ENCODE data around the gene REV3L. TPM values are rescaled to one million over a fixed set of nuclear protein-coding genes. Genes with fewer than 3 reads are reported as not detected.
A peak's percentile ranks its signal among the peaks of the same experiment; 100 is the strongest.
"Not testable (repeated sequence)": the region's sequence is repeated elsewhere in the genome, so short reads cannot be mapped to it uniquely, and the experiment has no call there.

The REV3L gene
- total and polyA plus RNA-seq, 5 donors: 8.2 to 30.1 (median 26.7) TPM

- Histone ChIP-seq H3K27me3 (ENCODE audit: control insufficient read depth, insufficient read depth) (no peaks in the 10 kb centered on the region), H3K9me3 (ENCODE audit: control insufficient read depth, low read length) (no peaks in the 10 kb centered on the region), H3K4me3 (ENCODE audit: low read length) (peak overlapping the region; percentile 93), H3K4me1 (ENCODE audit: control insufficient read depth, insufficient read depth, low read length) (peaks cover 2% of the 10 kb centered on the region), H3K27ac (ENCODE audit: low read length) (peak overlapping the region; percentile 97)
- intact Hi-C loops (cut with DNase I): loop anchor here in 2 of 4 donors (5.0 to 10.0 kb wide), 2 partner anchors 120 to 123 kb away; partner anchors contain the start of gene TRAF3IP2 (in 1 of the 2)
- 5% methylated on average over 8 of the region's 8 CpGs for WGBS
- ATAC-seq: no peak
- DNase-seq: no peak
Measured at GRCh38 chr6:111481836-111482187, 1.2 kb downstream of the REV3L start.

- Histone ChIP-seq H3K4me3 (ENCODE audit: low read length) (peak overlapping the region; percentile 93), H3K9me3 (ENCODE audit: control insufficient read depth, low read length) (no peaks in the 10 kb centered on the region), H3K27me3 (ENCODE audit: control insufficient read depth, insufficient read depth) (no peaks in the 10 kb centered on the region), H3K27ac (ENCODE audit: low read length) (no peak overlapping the region), H3K4me1 (ENCODE audit: control insufficient read depth, insufficient read depth, low read length) (peaks cover 2% of the 10 kb centered on the region)
- ATAC-seq: no peak
- DNase-seq: no peak
- WGBS: 45% methylated on average over 6 of the region's 6 CpGs
- intact Hi-C loops (cut with DNase I): loop anchor here in 2 of 4 donors (5.0 to 10.0 kb wide), 2 partner anchors 121 to 124 kb away; partner anchors contain the start of gene TRAF3IP2 (in 1 of the 2)
Measured at GRCh38 chr6:111480988-111481822, 1.8 kb downstream of the REV3L start.

- intact Hi-C loops (cut with DNase I): loop anchor here in 1 of 4 donors (10.0 kb wide), 1 partner anchor 114 kb away; no protein-coding TSS in a partner anchor
- H3K27ac ChIP-seq (ENCODE audit: low read length): no peak overlapping the region
- no peak for ATAC-seq
Measured at GRCh38 chr6:111478749-111479148, 4.3 kb downstream of the REV3L start.

GRCh38 chr6:111478064-111478476 lies 4.9 kb downstream of the REV3L start:
- Histone ChIP-seq H3K27me3 (ENCODE audit: control insufficient read depth, insufficient read depth) (no peaks in the 10 kb centered on the region), H3K4me1 (ENCODE audit: control insufficient read depth, insufficient read depth, low read length) (peaks cover 2% of the 10 kb centered on the region), H3K27ac (ENCODE audit: low read length) (no peak overlapping the region), H3K9me3 (ENCODE audit: control insufficient read depth, low read length) (no peaks in the 10 kb centered on the region), H3K4me3 (ENCODE audit: low read length) (no peak overlapping the region)
- 30% methylated on average over 3 of the region's 3 CpGs for WGBS
- ATAC-seq (no peak), DNase-seq (no peak)
- intact Hi-C loops (cut with DNase I): loop anchor here in 1 of 4 donors (10.0 kb wide), 1 partner anchor 113 kb away; no protein-coding TSS in a partner anchor

More at GRCh38 chr6:111478749-111479148, 4.3 kb downstream of the REV3L start:
- no peaks in the 10 kb centered on the region for H3K27me3 ChIP-seq (ENCODE audit: control insufficient read depth, insufficient read depth)
- 31% methylated on average over 1 of the region's 1 CpG for WGBS
- DNase-seq: no peak
- no peaks in the 10 kb centered on the region for H3K9me3 ChIP-seq (ENCODE audit: control insufficient read depth, low read length)
- peaks cover 2% of the 10 kb centered on the region for H3K4me1 ChIP-seq (ENCODE audit: control insufficient read depth, insufficient read depth, low read length)
- H3K4me3 ChIP-seq (ENCODE audit: low read length): no peak overlapping the region

GRCh38 chr6:111477481-111477938 lies 5.5 kb downstream of the REV3L start:
- peaks cover 2% of the 10 kb centered on the region for H3K4me1 ChIP-seq (ENCODE audit: control insufficient read depth, insufficient read depth, low read length)
- intact Hi-C loops (cut with DNase I): loop anchor here in 1 of 4 donors (10.0 kb wide), 1 partner anchor 113 kb away; no protein-coding TSS in a partner anchor

GRCh38 chr6:111476061-111476460 lies 7.0 kb downstream of the REV3L start:
- intact Hi-C loops (cut with DNase I): loop anchor here in 1 of 4 donors (10.0 kb wide), 1 partner anchor 111 kb away; no protein-coding TSS in a partner anchor
- ATAC-seq; H3K27ac ChIP-seq (ENCODE audit: low read length); H3K27me3 ChIP-seq (ENCODE audit: control insufficient read depth, insufficient read depth); H3K4me1 ChIP-seq (ENCODE audit: control insufficient read depth, insufficient read depth, low read length); DNase-seq; H3K4me3 ChIP-seq (ENCODE audit: low read length); H3K9me3 ChIP-seq (ENCODE audit: control insufficient read depth, low read length): not testable (repeated sequence)
- WGBS: 92% methylated on average over 3 of the region's 3 CpGs

More at GRCh38 chr6:111477481-111477938, 5.5 kb downstream of the REV3L start:
- ATAC-seq (no peak), DNase-seq (no peak)
- Histone ChIP-seq H3K27me3 (ENCODE audit: control insufficient read depth, insufficient read depth) (no peaks in the 10 kb centered on the region), H3K27ac (ENCODE audit: low read length) (no peak overlapping the region), H3K4me3 (ENCODE audit: low read length) (no peak overlapping the region), H3K9me3 (ENCODE audit: control insufficient read depth, low read length) (no peaks in the 10 kb centered on the region)
- WGBS: 80% methylated on average over 1 of the region's 1 CpG

GRCh38 chr6:111474771-111475170 lies 8.2 kb downstream of the REV3L start:
- no peak for DNase-seq
- no peak for ATAC-seq
- 85% methylated on average over 2 of the region's 2 CpGs for WGBS
- no peak overlapping the region for H3K4me3 ChIP-seq (ENCODE audit: low read length)
- H3K27me3 ChIP-seq (ENCODE audit: control insufficient read depth, insufficient read depth): no peaks in the 10 kb centered on the region
- no peaks in the 10 kb centered on the region for H3K9me3 ChIP-seq (ENCODE audit: control insufficient read depth, low read length)
- intact Hi-C loops (cut with DNase I): loop anchor here in 1 of 4 donors (10.0 kb wide), 1 partner anchor 110 kb away; no protein-coding TSS in a partner anchor
- no peak overlapping the region for H3K27ac ChIP-seq (ENCODE audit: low read length)
- peaks cover 2% of the 10 kb centered on the region for H3K4me1 ChIP-seq (ENCODE audit: control insufficient read depth, insufficient read depth, low read length)

GRCh38 chr6:111474106-111474505 lies 8.9 kb downstream of the REV3L start:
- no peak overlapping the region for H3K27ac ChIP-seq (ENCODE audit: low read length)

GRCh38 chr6:111472933-111473435 lies 10.0 kb downstream of the REV3L start:
- H3K27ac ChIP-seq (ENCODE audit: low read length): no peak overlapping the region
- H3K9me3 ChIP-seq (ENCODE audit: control insufficient read depth, low read length): no peaks in the 10 kb centered on the region
- intact Hi-C loops (cut with DNase I): loop anchor here in 1 of 4 donors (10.0 kb wide), 1 partner anchor 108 kb away; no protein-coding TSS in a partner anchor
- H3K4me1 ChIP-seq (ENCODE audit: control insufficient read depth, insufficient read depth, low read length): peaks cover 2% of the 10 kb centered on the region
- no peak for DNase-seq
- H3K4me3 ChIP-seq (ENCODE audit: low read length): no peak overlapping the region
- no peaks in the 10 kb centered on the region for H3K27me3 ChIP-seq (ENCODE audit: control insufficient read depth, insufficient read depth)
- 95% methylated on average over 2 of the region's 2 CpGs for WGBS
- ATAC-seq: no peak

More at GRCh38 chr6:111474106-111474505, 8.9 kb downstream of the REV3L start:
- Histone ChIP-seq H3K4me1 (ENCODE audit: control insufficient read depth, insufficient read depth, low read length) (peaks cover 2% of the 10 kb centered on the region), H3K4me3 (ENCODE audit: low read length) (no peak overlapping the region), H3K9me3 (ENCODE audit: control insufficient read depth, low read length) (no peaks in the 10 kb centered on the region), H3K27me3 (ENCODE audit: control insufficient read depth, insufficient read depth) (no peaks in the 10 kb centered on the region)
- DNase-seq (no peak), ATAC-seq (no peak)
- WGBS: 81% methylated on average over 4 of the region's 4 CpGs
- intact Hi-C loops (cut with DNase I): loop anchor here in 1 of 4 donors (10.0 kb wide), 1 partner anchor 109 kb away; no protein-coding TSS in a partner anchor

- no peak overlapping the region for H3K4me3 ChIP-seq (ENCODE audit: low read length)
- intact Hi-C loops (cut with DNase I): loop anchor here in 1 of 4 donors (10.0 kb wide), 1 partner anchor 107 kb away; no protein-coding TSS in a partner anchor
- no peak overlapping the region for H3K27ac ChIP-seq (ENCODE audit: low read length)
- no peaks in the 10 kb centered on the region for H3K9me3 ChIP-seq (ENCODE audit: control insufficient read depth, low read length)
- DNase-seq (no peak), ATAC-seq (no peak)
- no peaks in the 10 kb centered on the region for H3K4me1 ChIP-seq (ENCODE audit: control insufficient read depth, insufficient read depth, low read length)
- 97% methylated on average over 1 of the region's 1 CpG for WGBS
- H3K27me3 ChIP-seq (ENCODE audit: control insufficient read depth, insufficient read depth): no peaks in the 10 kb centered on the region
Measured at GRCh38 chr6:111471958-111472357, 11.1 kb downstream of the REV3L start.

Measured in right cardiac atrium (tissue), 5 donors.